AG04450 (cell line): Measurements from ENCODE around the gene PCA3. TPM values are rescaled to one million over a fixed set of nuclear protein-coding genes. Genes with fewer than 3 reads are reported as not detected.

ENCODE experiments used
- CTCF ChIA-PET: fragments of 300-600, 350-600 bp; formaldehyde crosslinking; extraction: SDS; loops from one replicate; lab custom pipeline; 2022; ENCODE audit warnings: antibody characterized with exemption, inconsistent platforms; lab: Charles Lee
- POLR2A ChIA-PET: fragments of 350-600 bp; formaldehyde crosslinking; extraction: SDS; loops from one replicate; lab custom pipeline; 2021; ENCODE audit warnings: antibody characterized with exemption, inconsistent platforms; lab: Yijun Ruan, JAX
- DNase-seq: peaks from one replicate; pipeline ENCODE4 v3.0.0-alpha.2; 2011; ENCODE audit warnings: low read depth, low spot score
- H3K27ac ChIP-seq: one replicate; pipeline ENCODE4 v1.5.1; 2012; ENCODE audit warnings: low read depth, low read length, control low read depth
- H3K27me3 ChIP-seq: one replicate; pipeline ENCODE4 v1.6.0; 2012; ENCODE audit warnings: low read length; ENCODE audit not compliant: control insufficient read depth, insufficient read depth
- H3K4me3 ChIP-seq: 2 replicates; pipeline ENCODE4 v1.5.1; 2011; ENCODE audit warnings: mild to moderate bottlenecking, low read depth, low read length, control low read depth
- H3K9me3 ChIP-seq: 2 replicates; pipeline ENCODE4 v1.5.1; 2012; ENCODE audit warnings: low read length; ENCODE audit not compliant: control insufficient read depth, insufficient read depth
- CTCF ChIP-seq: IDR thresholded peaks from 2 replicates; pipeline ENCODE4 v1.5.1; 2011; ENCODE audit warnings: low read depth, low read length, control low read depth, inconsistent platforms
- polyA minus RNA-seq: library from RNA; depleted of rRNA, polyadenylated mRNA; stranded (reverse); fragments of >200 nt; gene quantifications from 2 replicates; pipeline ENCODE4 v1.2.3, GENCODE V29; 2011; rRNA and poly(A)+ RNA removed
- polyA plus RNA-seq: library from polyadenylated mRNA; depleted of rRNA; stranded (reverse); fragments of >200 nt; gene quantifications from 2 replicates; pipeline ENCODE4 v1.2.3, GENCODE V29; 2011; rRNA removed

PCA3 gene
- polyA plus RNA-seq (not detected in 2 replicates), polyA minus RNA-seq (not detected in 2 replicates)

- Histone ChIP-seq H3K27ac (no peak within 1 kb of the TSS), H3K9me3 (no peaks in the 10 kb centered on the region), H3K27me3 (peaks cover 4% of the 10 kb centered on the region), H3K4me3 (no peak within 1 kb of the TSS)
- TF ChIP-seq CTCF: no peak
- CTCF ChIA-PET: no interaction called here
- POLR2A ChIA-PET: no interaction called here
- DNase-seq: no peak
Observed at GRCh38 chr9:76764138-76764537, at the start of gene PCA3. Gene PCA3, plus strand, starts transcription at chr9:76764438.

DNA sequence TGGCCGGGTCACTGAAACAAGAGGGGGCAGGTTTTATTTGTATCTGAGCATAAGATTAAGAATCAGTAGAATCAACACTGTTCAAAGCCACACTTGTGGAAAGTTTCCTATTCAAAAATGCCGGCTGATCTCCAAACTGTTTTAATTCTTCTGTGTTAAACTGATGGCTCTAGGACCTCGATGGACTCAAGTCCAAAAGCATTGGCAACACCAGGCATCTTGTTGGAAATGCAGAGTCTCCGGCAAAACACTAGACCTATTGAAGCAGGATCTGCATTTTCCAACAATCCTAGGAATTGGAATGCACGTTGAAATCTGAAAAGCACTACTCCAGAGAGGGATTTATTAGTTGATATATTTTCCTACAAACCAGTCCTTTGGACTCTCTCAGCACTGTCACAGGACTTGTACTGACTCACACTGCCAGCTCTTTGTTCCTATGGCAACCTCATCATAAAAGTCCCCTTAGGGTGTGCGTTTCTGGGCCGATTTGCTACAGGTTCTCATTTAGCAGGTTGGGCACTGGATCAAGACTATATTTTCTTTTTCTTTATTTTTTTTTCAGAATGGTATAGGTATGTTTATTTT lies 48.1 kb upstream of the PCA3 start:
- TF ChIP-seq CTCF: no peak
- no peaks in the 10 kb centered on the region for H3K9me3 ChIP-seq
- ChIA-PET POLR2A (no interaction called here), CTCF (no interaction called here)
- H3K4me3 ChIP-seq: no peak overlapping the region
- H3K27me3 ChIP-seq: peaks cover 3% of the 10 kb centered on the region
- DNase-seq: no peak
- H3K27ac ChIP-seq: no peak overlapping the region

- TF ChIP-seq CTCF: no peak
- H3K27ac ChIP-seq: no peak overlapping the region
- ChIA-PET POLR2A (no interaction called here), CTCF (no interaction called here)
- H3K4me3 ChIP-seq: no peak overlapping the region
- H3K9me3 ChIP-seq: no peaks in the 10 kb centered on the region
- no peak for DNase-seq
- H3K27me3 ChIP-seq: peaks cover 3% of the 10 kb centered on the region
Observed at GRCh38 chr9:76717176-76717575, 47.1 kb upstream of the PCA3 start.

DNA sequence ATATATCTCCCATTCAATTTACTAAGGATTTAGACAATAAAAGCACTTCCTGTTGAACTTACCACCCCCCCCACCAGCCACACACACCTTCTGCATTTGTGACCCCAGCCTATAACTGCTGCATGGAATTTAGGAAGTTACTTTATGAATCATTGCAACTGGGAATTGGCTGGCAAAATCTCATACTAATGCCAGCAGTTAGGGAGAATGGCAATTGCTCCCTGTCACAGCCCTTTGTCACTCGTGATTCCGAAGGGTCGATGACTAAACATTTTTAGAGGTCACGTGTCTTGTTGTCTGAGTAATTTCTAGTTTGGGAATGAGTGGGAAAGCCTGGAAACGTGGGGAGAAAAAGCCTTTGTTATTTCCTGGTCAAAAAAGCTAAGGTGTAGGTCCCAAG lies 46.6 kb upstream of the PCA3 start:
- H3K27me3 ChIP-seq: peaks cover 3% of the 10 kb centered on the region
- H3K9me3 ChIP-seq: no peaks in the 10 kb centered on the region
- H3K27ac ChIP-seq: no peak overlapping the region
- H3K4me3 ChIP-seq: no peak overlapping the region
- ChIA-PET POLR2A (no interaction called here), CTCF (no interaction called here)
- DNase-seq: no peak
- TF ChIP-seq CTCF: no peak

DNA sequence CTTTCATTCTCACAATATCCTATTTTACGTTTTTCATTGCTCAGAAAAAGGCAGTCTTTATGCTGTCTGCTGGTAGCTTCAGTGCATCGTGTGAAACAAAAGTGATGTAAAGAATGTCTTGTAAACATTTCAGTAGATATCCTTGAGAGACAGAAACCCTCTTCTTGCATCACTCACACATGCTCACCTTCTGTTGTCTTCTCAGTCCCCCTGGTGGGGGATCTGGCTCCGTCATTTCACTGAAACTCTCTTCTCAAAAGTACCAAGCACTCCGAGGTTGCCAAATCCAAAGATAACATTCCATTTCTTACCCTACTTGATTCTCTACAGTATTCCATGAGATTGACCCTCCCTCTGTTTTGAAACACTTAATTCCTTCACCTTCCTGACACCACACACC lies 46.1 kb upstream of the PCA3 start:
- CTCF ChIA-PET: no interaction called here
- DNase-seq: no peak
- Histone ChIP-seq H3K27ac (no peak overlapping the region), H3K9me3 (no peaks in the 10 kb centered on the region), H3K4me3 (no peak overlapping the region), H3K27me3 (peaks cover 3% of the 10 kb centered on the region)
- POLR2A ChIA-PET: no interaction called here
- TF ChIP-seq CTCF: no peak
